GM21723 (cell line): ENCODE data around the gene ABCB1.
A peak's percentile ranks its signal among the peaks of the same experiment; 100 is the strongest.

ENCODE experiments used
- ATAC-seq: cut with Tn5 transposase; IDR thresholded peaks from one replicate; pipeline ENCODE4 v1.9.1; 2021; ENCODE audit warnings: mild to moderate bottlenecking, moderate library complexity; ENCODE audit not compliant: unreplicated experiment

Gene ABCB1

DNA sequence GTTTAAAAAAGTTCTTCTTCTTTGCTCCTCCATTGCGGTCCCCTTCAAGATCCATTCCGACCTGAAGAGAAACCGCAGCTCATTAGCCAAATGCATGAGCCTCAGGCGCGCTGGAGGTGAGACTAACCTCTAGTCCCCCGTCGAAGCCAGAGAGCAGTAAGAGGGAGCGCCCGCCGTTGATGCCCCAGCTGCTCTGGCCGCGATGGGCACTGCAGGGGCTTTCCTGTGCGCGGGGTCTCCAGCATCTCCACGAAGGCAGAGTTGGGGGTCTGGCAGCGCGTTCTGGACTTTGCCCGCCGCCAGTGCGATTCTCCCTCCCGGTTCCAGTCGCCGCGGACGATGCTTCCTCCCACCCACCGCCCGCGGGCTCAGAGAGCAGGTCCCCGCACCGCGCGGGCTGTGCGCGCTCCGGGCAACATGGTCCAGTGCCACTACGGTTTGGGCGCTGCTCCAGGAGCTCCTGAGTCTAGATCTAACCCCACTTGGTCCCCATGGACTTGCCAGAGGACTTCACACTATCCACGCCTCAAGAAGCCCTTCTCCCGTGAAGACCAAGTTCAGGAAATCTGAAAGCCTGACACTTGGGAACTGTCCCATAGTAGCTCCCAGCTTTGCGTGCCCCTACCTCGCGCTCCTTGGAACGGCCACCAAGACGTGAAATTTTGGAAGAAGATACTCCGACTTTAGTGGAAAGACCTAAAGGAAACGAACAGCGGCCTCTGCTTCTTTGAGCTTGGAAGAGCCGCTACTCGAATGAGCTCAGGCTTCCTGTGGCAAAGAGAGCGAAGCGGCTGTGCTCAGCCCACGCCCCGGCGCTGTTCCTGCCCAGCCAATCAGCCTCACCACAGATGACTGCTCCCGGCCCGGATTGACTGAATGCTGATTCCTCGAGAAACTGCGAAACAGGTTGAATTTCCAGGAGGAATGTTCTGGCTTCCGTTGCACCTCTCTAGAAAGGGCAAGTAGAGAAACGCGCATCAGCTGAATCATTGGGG lies at the start of gene ABCB1:
TSS of gene ABCB1 (minus strand) at position 755 of the 995 bp plus-strand sequence. CDS start at position 55, 700 bp downstream.
- ATAC-seq, result peak; percentile 72

DNA sequence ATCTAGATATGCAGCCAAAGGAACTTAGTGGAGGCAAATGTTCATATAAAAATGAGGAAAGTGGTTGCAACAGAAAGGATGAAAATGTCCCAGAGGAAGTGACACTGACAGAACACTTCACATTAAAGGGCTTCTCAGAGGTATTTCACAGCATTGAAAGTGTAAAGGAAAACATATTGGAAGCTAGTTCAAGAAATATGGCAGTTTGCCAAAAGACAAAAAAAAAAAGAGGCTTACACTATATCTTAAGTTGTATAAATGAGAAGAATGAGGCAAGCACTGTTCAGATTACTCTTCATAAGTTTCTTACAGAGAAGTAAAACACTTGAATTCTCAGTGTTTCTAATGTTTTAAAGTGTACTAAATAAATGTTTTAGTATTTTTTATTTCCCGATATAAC lies 47.6 kb upstream of the ABCB1 start:
- ATAC-seq, result no peak

DNA sequence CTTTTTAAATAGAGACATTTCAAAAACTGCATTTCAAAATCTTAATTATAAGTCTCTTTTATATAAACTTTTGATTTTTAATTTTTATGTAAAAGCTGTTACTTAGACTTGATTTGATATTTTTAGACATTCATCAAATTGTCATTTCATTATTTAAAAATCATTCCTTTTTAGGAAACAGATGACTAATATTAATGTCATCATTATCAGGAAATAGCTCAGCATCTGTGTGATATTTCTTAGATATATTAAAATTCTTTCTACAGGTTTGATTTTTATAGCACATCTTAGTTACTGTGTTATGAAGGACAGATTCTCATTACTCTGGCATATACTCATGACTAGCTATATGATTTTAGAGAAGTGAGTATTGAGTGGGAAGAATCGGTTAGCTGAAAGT lies 44.8 kb upstream of the ABCB1 start:
- ATAC-seq, result no peak

DNA sequence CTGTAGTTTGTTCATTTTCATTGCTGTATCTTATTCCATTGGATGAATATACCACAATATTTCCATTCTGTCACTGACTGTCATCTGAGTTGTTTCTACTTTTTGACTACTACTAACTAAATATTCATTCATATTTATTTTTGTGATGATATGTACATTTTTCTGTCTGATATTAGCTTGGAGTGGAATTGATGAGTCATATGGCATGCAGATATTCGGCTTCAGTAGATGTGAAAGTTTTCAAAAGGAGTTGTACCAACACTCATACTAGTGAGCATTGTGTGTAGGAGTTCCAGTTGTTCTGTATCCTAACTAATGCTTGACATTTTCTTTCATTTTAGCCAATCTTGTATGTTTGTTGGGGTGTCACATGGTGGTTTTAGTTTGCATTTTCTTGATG lies 35.2 kb upstream of the ABCB1 start:
- ATAC-seq, result no peak

DNA sequence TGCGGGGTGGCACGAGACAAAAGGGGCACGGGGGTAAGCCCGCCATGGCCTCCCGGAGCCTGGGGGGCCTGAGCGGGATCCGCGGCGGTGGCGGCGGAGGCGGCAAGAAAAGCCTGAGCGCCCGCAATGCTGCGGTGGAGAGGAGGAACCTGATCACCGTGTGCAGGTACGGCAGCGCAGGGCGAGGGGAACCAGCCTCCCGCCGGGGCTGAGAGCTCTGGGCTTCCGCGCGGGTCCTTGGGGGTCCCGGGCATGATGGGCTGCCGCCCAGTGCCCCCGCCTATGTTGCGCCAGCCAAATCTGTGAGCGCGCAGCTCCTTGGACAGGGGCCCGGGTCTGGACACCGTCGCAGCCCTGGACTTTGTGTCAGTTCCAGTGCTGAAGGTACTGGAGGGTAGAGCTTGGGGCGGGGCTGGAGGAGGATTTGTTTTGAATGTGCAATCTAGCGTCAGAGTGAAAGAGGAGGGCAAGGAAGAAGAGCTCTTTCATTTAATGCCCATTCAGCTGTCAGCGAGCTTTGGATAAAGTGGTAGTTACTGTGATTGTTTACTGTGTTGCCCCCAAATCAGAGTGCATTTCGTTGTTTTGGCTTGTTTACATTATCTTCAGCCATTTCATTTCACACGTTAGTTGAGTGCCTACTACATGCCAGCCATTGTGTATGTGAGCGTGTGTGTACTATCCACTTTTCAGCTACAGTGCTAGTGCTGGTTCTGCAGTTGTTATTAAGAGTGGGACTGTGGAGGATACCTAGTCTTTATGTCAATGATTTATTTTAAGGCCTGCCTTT lies 28.3 kb upstream of the ABCB1 start:
- ATAC-seq, result no peak

DNA sequence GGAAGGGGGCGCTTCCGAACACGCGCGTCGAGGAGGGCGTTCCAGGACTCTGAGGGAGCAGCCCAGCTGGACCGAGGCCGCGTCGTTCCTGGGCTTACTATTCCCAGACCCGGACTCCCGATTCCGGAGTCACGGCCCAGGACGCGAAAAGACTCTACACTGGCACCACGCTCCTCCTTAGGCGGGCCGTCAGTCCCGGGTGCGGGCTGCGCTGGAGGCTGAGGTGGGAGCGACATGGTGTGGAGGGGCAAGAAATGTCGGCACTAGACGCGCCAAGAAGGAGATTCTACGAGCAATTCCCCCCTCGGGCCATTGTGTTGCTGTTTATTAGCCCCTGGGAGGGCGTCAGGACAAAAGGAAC lies 26.9 kb upstream of the ABCB1 start:
- peak; percentile 37 for ATAC-seq

DNA sequence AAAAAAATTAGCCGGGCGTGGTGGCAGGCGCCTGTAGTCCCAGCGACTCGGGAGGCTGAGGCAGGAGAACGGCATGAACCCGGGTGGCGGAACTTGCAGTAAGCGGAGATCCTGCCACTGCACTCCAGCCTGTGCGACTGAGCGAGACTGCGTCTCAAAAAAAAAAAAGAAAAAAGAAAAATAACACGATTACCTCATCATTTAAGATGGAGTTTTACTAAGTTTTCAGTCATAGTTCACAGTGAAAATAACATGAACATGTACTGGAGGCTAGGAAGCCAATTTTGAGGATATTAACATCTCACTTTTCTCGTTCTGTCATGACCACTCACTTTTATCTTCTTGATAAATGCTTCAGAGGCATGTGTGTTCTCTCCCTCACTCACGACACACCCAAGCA lies 24.4 kb upstream of the ABCB1 start:
- no peak for ATAC-seq

DNA sequence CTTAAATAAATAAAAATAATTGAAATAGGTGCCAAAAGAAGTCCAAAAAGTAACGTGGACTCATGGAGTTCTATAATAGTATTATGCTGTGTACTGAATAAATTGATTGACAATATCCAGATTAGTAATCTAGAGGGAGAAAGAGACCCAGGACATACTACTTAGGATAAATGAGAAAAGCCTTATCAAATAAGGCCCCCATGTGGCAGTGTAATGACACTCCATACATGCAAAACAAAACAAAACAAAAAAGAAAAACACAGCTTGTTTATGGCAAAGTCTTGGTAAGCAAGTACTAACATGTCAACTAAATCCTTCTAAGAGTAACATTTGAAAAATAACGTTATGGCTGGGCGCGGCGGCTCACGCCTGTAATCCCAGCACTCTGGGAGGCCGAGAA lies 23.9 kb upstream of the ABCB1 start:
- ATAC-seq, result no peak

DNA sequence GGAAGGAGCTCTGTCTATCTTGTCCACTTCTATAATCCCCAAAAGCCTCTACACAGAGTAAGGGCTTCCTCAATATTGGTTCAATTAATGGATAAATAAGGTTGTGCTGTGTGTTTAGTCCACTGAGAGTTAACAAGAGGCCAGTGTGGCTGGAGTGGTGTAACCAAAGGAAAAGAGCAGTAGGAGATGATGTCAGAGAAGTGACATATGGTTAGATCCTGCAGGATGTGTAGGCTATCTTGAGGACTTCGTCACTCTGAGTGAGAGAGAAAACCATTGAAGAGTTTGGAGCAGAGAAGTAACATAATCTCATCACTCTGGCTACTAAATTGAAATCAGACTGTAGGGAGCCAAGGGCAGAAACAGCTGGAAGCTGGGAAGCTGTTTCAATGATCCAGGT lies 14.5 kb upstream of the ABCB1 start:
- no peak for ATAC-seq

DNA sequence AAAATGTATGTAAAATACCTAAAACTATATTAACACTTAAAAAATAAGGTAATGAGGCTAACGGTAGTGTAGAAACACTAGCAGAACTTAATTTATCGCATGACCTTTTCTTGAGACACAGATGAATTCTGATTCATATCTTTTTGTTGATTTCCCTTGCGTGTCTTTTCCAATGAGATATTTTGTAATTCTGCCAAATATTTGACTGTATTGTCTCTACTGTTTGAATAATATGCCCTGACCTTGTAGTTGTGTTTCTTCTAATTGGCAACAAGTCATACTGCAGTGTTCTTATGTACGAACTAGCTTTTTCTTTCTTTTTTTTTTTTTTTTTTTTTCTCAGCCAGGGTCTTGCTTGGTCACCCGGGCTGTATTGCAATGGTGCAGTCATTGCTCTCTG lies 9.2 kb upstream of the ABCB1 start:
- no peak for ATAC-seq

DNA sequence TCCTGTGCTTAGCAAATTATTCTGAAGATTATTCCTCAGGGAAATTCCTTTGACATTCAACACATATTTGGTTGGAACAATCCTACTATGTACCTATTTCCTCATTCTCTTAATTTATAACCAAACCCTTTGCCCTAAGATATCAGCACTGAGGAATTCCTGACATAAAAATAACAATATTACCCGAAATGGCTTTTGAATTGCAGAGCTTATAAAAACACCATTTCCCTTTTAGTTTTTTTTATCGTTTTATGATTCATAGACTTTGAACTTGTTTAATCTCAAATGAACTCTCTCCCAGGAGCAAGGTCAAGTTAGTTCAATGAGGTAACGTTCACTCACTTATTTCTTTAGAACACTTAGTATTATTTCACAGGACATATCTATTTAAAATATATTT lies 7.7 kb upstream of the ABCB1 start:
- no peak for ATAC-seq

DNA sequence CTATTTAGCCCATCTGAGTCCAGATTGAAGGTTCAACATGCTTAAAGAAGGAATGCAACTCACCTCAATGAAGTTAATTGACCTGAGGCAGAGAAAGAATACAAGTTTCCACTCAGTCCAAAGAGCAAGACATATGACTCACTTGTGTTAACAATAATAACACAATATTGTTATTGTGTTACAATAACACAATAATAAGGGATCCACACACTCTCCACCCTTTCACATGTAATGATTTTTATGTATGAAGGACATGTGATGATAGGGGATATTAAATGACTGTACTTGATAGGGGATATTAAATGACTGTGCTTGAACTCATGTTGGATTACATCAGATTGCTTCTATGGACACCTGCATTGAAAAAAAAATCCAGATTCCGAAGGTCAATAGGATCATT lies 3.6 kb upstream of the ABCB1 start:
- no peak for ATAC-seq

DNA sequence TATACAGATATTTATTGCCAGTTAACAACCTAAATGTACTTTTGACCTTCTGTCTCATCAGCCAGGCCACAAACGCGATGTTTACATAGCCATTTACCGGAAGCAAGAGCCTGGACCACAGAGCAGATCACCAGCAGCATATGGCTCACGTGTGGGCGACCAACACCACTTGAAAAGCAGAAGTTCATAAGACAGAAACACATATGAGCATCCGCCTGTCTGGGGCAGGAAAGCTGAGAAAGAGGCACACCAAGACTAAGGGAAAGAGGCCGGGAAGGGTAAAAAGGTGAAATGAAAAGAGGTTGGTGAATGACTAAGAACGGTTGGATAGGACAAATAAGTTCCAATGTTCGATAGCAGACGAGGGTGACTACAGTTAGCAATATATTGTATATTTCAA lies 1.3 kb downstream of the ABCB1 start:
- ATAC-seq, result peak; percentile 93

DNA sequence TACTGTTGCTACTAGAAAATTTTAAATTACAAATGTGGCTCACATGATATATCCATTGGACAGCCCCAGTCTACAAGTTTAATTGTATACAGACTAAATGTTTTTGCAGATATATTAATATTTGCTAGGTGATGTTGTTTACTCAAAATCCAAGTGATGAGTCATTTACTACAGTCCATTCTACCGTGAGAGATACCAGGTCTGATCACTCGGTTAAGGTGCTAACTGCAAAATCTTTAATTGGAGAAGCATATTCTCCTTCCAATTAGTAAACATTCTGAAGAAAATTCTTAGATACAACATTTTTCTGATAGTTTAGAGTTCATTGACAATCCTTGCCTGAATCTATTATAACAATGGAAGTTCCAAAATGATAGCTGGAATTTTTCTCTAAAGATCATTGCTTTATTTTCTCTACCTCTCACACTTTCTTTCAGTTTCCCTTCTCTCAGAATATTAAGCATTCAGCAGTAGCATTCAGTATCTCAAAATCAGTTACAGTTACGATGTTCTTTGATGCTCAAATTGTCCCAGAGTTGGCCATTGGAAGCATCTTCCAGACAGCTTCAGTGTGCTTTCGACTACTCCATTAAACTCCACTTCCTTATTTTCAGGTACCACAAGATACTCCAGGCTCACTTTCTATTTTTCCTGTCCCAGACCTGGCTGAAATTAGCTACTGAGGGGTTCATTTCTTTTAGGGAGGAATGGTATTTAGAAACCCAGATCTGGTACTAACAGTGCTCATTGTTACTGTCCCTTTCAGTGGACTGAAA lies 2.3 kb downstream of the ABCB1 start:
- no peak for ATAC-seq

DNA sequence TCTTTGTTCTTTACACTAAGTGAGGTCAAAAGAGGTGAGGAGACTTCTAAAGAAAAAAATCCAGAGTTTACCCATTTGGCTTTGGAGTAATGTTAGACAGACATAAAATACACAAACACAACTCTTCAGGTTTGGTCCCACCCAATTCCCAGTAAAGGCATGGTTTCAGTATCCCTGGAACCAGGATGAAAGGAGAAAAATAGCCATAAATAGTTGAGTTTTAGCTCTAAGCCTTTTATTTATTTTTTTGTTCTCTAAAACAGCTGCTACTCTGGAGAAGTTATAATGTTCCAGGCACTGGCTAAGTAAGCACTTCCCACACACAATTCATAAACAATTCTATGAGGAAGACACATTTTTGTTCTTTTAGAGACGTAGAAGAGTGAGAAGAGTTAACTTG lies 4.0 kb downstream of the ABCB1 start:
- ATAC-seq, result no peak

DNA sequence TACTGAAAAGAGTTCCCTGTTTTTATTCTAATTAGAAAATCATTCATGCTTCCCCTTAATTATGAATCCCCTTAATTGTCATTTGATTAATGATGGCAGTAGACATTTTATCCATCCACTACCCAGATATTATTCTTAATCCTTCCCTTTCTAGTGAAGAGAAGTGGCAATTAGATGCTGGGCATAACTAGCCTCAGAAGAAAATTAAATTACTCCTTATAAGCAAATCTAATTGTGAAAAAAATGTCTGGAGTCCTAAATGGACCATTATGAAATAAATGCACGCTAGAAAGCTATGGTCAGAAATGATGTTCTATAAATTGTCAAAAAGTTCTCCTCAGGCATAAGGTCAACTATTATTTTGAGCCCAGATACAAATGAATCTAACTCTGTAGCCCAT lies 4.5 kb downstream of the ABCB1 start:
- ATAC-seq, result no peak

DNA sequence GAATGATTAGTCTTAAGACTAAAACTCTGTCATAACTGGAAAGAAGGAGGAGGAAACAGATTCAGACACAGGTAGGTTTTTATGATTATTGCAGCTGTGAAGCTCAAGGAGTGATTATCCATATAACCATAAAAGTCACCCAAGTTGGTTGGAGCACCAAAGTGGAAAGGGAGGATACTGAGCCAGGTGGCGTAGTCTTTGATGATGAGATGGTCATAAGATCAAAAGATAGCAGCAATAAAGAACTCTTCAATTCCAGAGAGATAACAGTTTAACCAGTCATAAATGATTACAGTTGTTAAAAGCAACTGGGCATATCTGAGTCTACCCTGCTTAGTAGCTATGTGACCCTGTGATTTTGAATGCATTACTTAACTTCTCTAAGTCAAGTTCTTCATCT lies 8.4 kb downstream of the ABCB1 start:
- no peak for ATAC-seq

DNA sequence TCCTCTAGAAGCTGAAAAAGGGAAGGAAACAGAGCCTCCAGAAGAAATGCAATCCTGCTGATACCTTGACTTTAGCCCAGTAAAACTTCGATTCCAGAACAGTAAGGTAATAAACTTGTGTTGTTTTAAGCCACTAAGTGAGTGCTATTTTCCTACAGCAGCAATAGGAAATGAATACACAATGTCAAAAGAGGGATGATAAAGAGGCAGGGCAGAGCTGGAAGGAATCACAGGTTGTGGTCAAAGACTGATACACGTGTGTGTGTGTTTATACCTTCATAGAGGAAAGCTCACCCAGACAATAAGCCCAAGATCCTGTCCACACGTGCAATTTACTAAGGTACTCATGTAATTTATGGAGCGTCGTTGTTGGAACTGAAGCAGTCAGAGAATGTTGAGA lies 9.5 kb downstream of the ABCB1 start:
- ATAC-seq, result no peak

DNA sequence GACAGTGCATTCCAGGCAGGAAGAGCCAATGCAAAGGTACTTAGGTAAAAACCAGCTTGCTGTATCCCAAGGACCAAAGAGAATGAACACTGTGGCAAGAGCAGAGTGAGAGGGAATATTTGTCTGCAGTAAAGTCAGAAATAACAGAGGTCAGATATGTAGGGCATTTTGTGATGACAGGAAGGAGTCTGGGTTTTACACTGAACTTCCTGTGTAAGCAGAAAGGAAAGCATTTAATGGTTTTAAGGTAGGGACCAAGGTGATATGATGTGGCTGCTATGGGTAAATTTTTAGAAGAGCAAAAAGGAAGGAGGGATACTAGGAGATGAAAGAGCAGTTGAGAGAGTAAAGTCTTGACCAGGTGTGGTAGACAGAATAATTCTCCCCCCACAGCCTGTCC lies 10.1 kb downstream of the ABCB1 start:
- no peak for ATAC-seq

DNA sequence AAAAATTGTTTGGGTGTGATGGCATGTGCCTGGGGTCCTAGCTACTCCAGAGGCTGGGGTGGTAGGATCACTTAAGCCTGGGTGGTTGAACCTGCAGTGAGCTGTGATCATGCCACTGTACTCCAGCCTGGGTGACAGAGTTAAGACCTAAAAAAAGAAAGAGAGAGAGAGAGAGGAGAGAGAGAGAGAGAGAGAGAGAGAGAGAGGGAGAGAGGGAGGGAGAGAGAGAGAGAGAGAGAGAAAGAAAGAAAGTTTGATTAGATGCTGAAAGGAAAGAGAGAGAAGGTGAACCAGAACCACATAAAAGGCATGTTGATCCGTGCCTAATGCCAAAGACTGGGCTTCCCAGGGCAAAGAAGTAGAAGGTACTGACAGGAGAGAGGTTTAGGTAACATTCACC lies 11.1 kb downstream of the ABCB1 start:
- no peak for ATAC-seq

DNA sequence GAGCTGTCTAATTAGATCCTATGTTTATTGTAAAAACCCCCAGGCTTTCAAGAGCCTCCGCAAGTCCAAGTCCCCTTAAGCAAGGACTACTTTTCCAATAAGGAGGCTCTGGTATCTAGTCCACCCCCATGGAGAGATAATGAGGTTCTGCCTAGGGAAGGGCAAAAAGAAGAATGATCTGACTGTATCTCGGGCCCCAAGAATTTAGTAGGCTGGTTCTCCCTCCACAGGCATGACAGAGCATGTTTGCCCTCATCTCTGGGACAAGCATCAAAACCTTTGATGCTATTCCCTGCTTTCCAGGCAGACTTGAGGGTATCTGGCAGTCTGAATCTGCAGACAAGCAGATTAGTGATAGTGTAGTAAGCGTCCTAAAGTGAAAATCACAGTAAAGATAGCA lies 19.0 kb downstream of the ABCB1 start:
- no peak for ATAC-seq
